OCI-LY3 (cell line): ENCODE results near the gene AKT3.

Experiments used
- CTCF ChIP-seq: fragments of 200-600, 300-600 bp; sonication (generic); IDR thresholded peaks from 2 replicates; pipeline ENCODE4 v1.5.1; 2014; ENCODE audit warnings: antibody characterized with exemption, low read length, low read depth
- EZH2phosphoT487 ChIP-seq: fragments of 200-600 bp; shearing (Covaris generic); IDR thresholded peaks from 2 replicates; pipeline ENCODE4 v1.6.1; 2018; ENCODE audit warnings: antibody characterized with exemption, mixed run types, low read depth

- TF ChIP-seq CTCF: no peak
- no peak for TF ChIP-seq EZH2phosphoT487
Measured at GRCh38 chr1:243890576-243890975, 40.5 kb upstream of the AKT3 start.
